ENCODE data around the gene RPL3.

RPL3 gene

DNA sequence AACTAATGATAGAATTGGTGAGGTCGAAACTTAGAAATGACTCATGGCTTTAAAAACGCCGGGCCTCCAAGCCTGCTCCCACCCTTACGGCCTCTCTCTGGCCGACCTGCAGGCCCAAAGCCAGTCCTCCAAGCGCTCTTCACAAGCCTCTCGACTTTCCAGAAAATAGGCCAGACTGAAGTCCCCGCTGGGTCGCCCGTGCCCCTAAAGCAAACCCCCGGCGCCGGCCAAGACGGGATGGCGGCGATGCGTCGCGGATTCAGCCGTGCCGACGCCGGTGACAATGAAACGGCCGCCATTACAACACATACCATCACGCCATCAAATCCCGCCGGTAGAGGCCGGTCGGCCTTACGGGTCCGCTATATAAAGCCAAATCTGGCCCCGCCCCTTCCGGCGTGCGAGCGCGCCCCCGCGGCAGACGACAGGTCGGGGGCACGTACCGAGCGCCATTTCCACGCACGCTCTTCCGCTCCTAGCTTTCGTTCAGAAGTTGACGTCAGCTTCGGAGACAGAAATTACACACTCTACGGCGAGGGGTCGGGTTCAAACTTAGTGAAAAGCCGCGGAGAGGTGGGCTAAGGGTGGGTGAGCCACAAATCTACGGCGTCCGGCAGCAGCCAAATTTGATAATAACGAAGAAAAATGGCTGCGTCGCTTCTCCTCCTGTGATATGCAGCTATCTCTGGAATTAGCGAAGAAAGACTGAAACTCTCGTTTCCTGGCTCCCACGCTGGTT lies at the start of gene RPL3:
TSS of gene RPL3 (minus strand) at position 340 of the 739 bp plus-strand sequence. CDS start at position 314, 26 bp downstream.
- peak within 1 kb of the TSS; percentile 88 for H3K4me3 ChIP-seq (ENCODE audit: low read depth, low read length)
- in situ Hi-C loops (cut with HindIII; ENCODE audit: low sequenced_read_pairs): loop anchor here (5.0 kb wide), 1 partner anchor 82 kb away; no protein-coding TSS in a partner anchor
- TF ChIP-seq, protein P1, sequence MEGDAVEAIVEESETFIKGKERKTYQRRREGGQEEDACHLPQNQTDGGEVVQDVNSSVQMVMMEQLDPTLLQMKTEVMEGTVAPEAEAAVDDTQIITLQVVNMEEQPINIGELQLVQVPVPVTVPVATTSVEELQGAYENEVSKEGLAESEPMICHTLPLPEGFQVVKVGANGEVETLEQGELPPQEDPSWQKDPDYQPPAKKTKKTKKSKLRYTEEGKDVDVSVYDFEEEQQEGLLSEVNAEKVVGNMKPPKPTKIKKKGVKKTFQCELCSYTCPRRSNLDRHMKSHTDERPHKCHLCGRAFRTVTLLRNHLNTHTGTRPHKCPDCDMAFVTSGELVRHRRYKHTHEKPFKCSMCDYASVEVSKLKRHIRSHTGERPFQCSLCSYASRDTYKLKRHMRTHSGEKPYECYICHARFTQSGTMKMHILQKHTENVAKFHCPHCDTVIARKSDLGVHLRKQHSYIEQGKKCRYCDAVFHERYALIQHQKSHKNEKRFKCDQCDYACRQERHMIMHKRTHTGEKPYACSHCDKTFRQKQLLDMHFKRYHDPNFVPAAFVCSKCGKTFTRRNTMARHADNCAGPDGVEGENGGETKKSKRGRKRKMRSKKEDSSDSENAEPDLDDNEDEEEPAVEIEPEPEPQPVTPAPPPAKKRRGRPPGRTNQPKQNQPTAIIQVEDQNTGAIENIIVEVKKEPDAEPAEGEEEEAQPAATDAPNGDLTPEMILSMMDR (IDR thresholded peaks at IDR 0.05; ENCODE audit: low read depth, low read length, missing control alignments): peak; percentile 9
- DNase-seq (ENCODE audit: low read depth): peak; percentile 97

GRCh38 chr22:39369186-39369585 lies 49.8 kb upstream of the RPL3 start:
- in situ Hi-C loops (cut with HindIII; ENCODE audit: low sequenced_read_pairs): no loop called here
- TF ChIP-seq, protein P1 (IDR thresholded peaks at IDR 0.05; ENCODE audit: low read depth, low read length, missing control alignments): no peak
- DNase-seq (ENCODE audit: low read depth): no peak
- H3K4me3 ChIP-seq (ENCODE audit: low read depth, low read length): no peak overlapping the region

- DNase-seq (ENCODE audit: low read depth): no peak
- TF ChIP-seq, protein P1 (IDR thresholded peaks at IDR 0.05; ENCODE audit: low read depth, low read length, missing control alignments): no peak
- no peak overlapping the region for H3K4me3 ChIP-seq (ENCODE audit: low read depth, low read length)
- in situ Hi-C loops (cut with HindIII; ENCODE audit: low sequenced_read_pairs): no loop called here
These were observed 49.1 kb upstream of the RPL3 start for GRCh38 chr22:39368461-39368911.

DNA sequence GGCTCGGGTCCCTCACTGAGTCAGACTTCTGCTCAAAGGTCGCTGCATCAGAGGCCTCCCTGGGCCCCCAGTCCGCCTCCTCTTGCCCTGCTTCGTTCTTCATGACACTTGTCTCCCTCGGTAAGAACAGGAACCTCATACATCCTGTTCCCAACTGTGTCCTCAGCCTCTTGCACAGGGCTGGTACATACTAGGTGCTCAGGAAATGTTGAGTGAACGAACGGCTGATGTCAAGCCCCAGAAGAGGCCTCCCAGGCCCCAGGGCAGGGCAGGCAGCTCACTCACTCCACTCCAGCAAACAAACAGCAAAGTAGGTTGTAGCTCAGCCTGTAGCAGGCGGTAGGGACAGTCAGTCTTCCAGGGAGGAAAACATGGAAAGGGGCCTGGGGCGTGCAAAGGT lies 47.6 kb upstream of the RPL3 start:
- in situ Hi-C loops (cut with HindIII; ENCODE audit: low sequenced_read_pairs): no loop called here
- no peak overlapping the region for H3K4me3 ChIP-seq (ENCODE audit: low read depth, low read length)
- TF ChIP-seq, protein P1 (IDR thresholded peaks at IDR 0.05; ENCODE audit: low read depth, low read length, missing control alignments): no peak
- no peak for DNase-seq (ENCODE audit: low read depth)

DNA sequence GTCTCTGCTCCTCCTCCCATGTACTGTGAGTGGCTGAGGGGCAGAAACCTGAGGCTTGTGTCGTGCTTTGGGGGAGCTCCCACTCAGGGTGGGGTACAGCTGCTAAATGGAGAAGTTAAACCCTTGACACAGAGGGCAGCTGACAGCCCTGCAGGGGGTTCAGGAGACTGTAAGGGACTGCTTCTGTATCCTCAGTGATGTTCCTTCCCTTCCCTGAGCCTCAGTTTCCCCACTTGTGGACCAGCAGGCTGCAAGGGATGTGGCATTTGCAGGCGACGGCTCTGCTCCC lies 46.0 kb upstream of the RPL3 start:
- TF ChIP-seq, protein P1 (IDR thresholded peaks at IDR 0.05; ENCODE audit: low read depth, low read length, missing control alignments): no peak
- in situ Hi-C loops (cut with HindIII; ENCODE audit: low sequenced_read_pairs): no loop called here
- no peak overlapping the region for H3K4me3 ChIP-seq (ENCODE audit: low read depth, low read length)
- no peak for DNase-seq (ENCODE audit: low read depth)

- in situ Hi-C loops (cut with HindIII; ENCODE audit: low sequenced_read_pairs): no loop called here
- DNase-seq (ENCODE audit: low read depth): no peak
- H3K4me3 ChIP-seq (ENCODE audit: low read depth, low read length): no peak overlapping the region
- TF ChIP-seq, protein P1 (IDR thresholded peaks at IDR 0.05; ENCODE audit: low read depth, low read length, missing control alignments): no peak
These were observed 45.5 kb upstream of the RPL3 start for GRCh38 chr22:39364714-39365491.

Measured in astrocyte of the cerebellum (primary cell).